Activated CD4-positive, alpha-beta T cell treated with anti-CD3 and anti-CD28 coated beads, Interleukin-2, amount 10 ng/mL, durations not matched to agents 7 days and 5 days (primary cell): ENCODE results near the gene APOE. TPM values are rescaled to one million over a fixed set of nuclear protein-coding genes. Genes with fewer than 3 reads are reported as not detected.
"Not testable (repeated sequence)": the region's sequence is repeated elsewhere in the genome, so short reads cannot be mapped to it uniquely, and the experiment has no call there.

Source experiments
- CTCF ChIA-PET: fragments of 350-600 bp; sonication (Branson Sonifier 250); formaldehyde crosslinking; loops from one replicate; lab custom pipeline; 2021; ENCODE audit warnings: antibody characterized with exemption; lab: Charles Lee
- POLR2A ChIA-PET: fragments of 350-600 bp; sonication (Branson Sonifier 250); formaldehyde crosslinking; loops from one replicate; lab custom pipeline; 2021; ENCODE audit warnings: antibody characterized with exemption; lab: Charles Lee
- DNase-seq: peaks from one replicate; pipeline ENCODE4 v3.0.0-alpha.2; 2020
- H3K27ac Mint-ChIP-seq: one replicate; pipeline ENCODE4 v1.8.0; 2021; ENCODE audit warnings: mild to moderate bottlenecking, moderate library complexity, mixed read lengths
- H3K27me3 Mint-ChIP-seq: one replicate; pipeline ENCODE4 v1.8.0; 2021; ENCODE audit warnings: mixed read lengths
- H3K36me3 Mint-ChIP-seq: one replicate; pipeline ENCODE4 v1.8.0; 2021; ENCODE audit warnings: low read depth, mixed read lengths
- H3K4me1 Mint-ChIP-seq: one replicate; pipeline ENCODE4 v1.8.0; 2021; ENCODE audit warnings: mixed read lengths
- H3K4me3 Mint-ChIP-seq: one replicate; pipeline ENCODE4 v1.8.0; 2021; ENCODE audit warnings: mild to moderate bottlenecking, moderate library complexity, mixed read lengths
- H3K9me3 Mint-ChIP-seq: one replicate; pipeline ENCODE4 v1.8.0; 2021; ENCODE audit warnings: mixed read lengths
- total RNA-seq, 2 experiments: library from RNA; stranded (reverse); gene quantifications; one replicate each; pipeline ENCODE4 v1.2.3, GENCODE V29; 2021

The APOE gene
- under 1 TPM; 0.45 to 0.75 TPM for total RNA-seq

- Mint-ChIP-seq H3K27ac (no peak within 1 kb of the TSS), H3K36me3 (peaks cover 7% of the 10 kb centered on the region), H3K4me3 (no peak within 1 kb of the TSS), H3K27me3 (peaks cover 20% of the 10 kb centered on the region), H3K4me1 (peaks cover 11% of the 10 kb centered on the region), H3K9me3 (no peaks in the 10 kb centered on the region)
- CTCF ChIA-PET, result interaction anchor here (1.0 to 1.8 kb wide), 3 partner anchors 48 to 156 kb away, joined by 3 to 5 read pairs (median 3); no protein-coding TSS in a partner anchor
- DNase-seq, result no peak
- POLR2A ChIA-PET, result interaction anchor here (0.7 kb wide), 1 partner anchor 27 kb away, joined by 3 read pairs; no protein-coding TSS in a partner anchor
Observed at GRCh38 chr19:44905437-44906160, at the start of gene APOE. TSS of gene APOE (plus strand) at chr19:44905796. CDS start at chr19:44906625, 829 bp downstream.

- H3K4me3 Mint-ChIP-seq, result no peak overlapping the region
- peaks cover 8% of the 10 kb centered on the region for H3K27me3 Mint-ChIP-seq
- no peak for DNase-seq
- H3K27ac Mint-ChIP-seq, result no peak overlapping the region
- H3K4me1 Mint-ChIP-seq, result peaks cover 4% of the 10 kb centered on the region
- CTCF ChIA-PET, result interaction anchor here (0.6 kb wide), 1 partner anchor 37 kb away, joined by 3 read pairs; no protein-coding TSS in a partner anchor
- H3K9me3 Mint-ChIP-seq, result no peaks in the 10 kb centered on the region
- no peaks in the 10 kb centered on the region for H3K36me3 Mint-ChIP-seq
- POLR2A ChIA-PET, result no interaction called here
Observed at GRCh38 chr19:44856421-44857083, 49.0 kb upstream of the APOE start.

- POLR2A ChIA-PET, result no interaction called here
- Mint-ChIP-seq H3K36me3 (no peaks in the 10 kb centered on the region), H3K27me3 (peaks cover 6% of the 10 kb centered on the region), H3K4me1 (peaks cover 4% of the 10 kb centered on the region), H3K4me3 (no peak overlapping the region), H3K9me3 (no peaks in the 10 kb centered on the region), H3K27ac (no peak overlapping the region)
- DNase-seq, result no peak
- CTCF ChIA-PET, result interaction anchor here (0.6 to 0.9 kb wide), 2 partner anchors 9 to 70 kb away, joined by 3 read pairs; no protein-coding TSS in a partner anchor
Observed at GRCh38 chr19:44857837-44858236, 47.8 kb upstream of the APOE start.

GRCh38 chr19:44861576-44861975 is 44.0 kb upstream of the APOE start:
- POLR2A ChIA-PET, H3K27ac Mint-ChIP-seq, H3K36me3 Mint-ChIP-seq, H3K4me3 Mint-ChIP-seq, CTCF ChIA-PET, H3K4me1 Mint-ChIP-seq, H3K27me3 Mint-ChIP-seq, DNase-seq, H3K9me3 Mint-ChIP-seq: not testable (repeated sequence)

GRCh38 chr19:44863990-44864389 is 41.6 kb upstream of the APOE start:
- Mint-ChIP-seq H3K27me3 (peaks cover 2% of the 10 kb centered on the region), H3K27ac (no peak overlapping the region), H3K4me3 (no peak overlapping the region), H3K36me3 (no peaks in the 10 kb centered on the region), H3K9me3 (no peaks in the 10 kb centered on the region), H3K4me1 (peaks cover 5% of the 10 kb centered on the region)
- no peak for DNase-seq
- ChIA-PET POLR2A (interaction anchor here (0.6 kb wide), 1 partner anchor 80 kb away, joined by 3 read pairs; no protein-coding TSS in a partner anchor), CTCF (no interaction called here)

- ChIA-PET CTCF (no interaction called here), POLR2A (no interaction called here)
- no peak overlapping the region for H3K4me3 Mint-ChIP-seq
- H3K4me1 Mint-ChIP-seq, result peaks cover 5% of the 10 kb centered on the region
- no peaks in the 10 kb centered on the region for H3K36me3 Mint-ChIP-seq
- H3K9me3 Mint-ChIP-seq, result no peaks in the 10 kb centered on the region
- H3K27me3 Mint-ChIP-seq, result peaks cover 2% of the 10 kb centered on the region
- no peak overlapping the region for H3K27ac Mint-ChIP-seq
- DNase-seq, result no peak
Observed at GRCh38 chr19:44865196-44865767, 40.3 kb upstream of the APOE start.

- CTCF ChIA-PET, result no interaction called here
- no peaks in the 10 kb centered on the region for H3K9me3 Mint-ChIP-seq
- no peak overlapping the region for H3K27ac Mint-ChIP-seq
- POLR2A ChIA-PET, result no interaction called here
- H3K4me1 Mint-ChIP-seq, result peaks cover 5% of the 10 kb centered on the region
- DNase-seq, result no peak
- no peaks in the 10 kb centered on the region for H3K27me3 Mint-ChIP-seq
- H3K36me3 Mint-ChIP-seq, result no peaks in the 10 kb centered on the region
- H3K4me3 Mint-ChIP-seq, result no peak overlapping the region
Observed at GRCh38 chr19:44866664-44867063, 38.9 kb upstream of the APOE start.

GRCh38 chr19:44867578-44867977 is 38.0 kb upstream of the APOE start:
- no peak overlapping the region for H3K27ac Mint-ChIP-seq
- no peaks in the 10 kb centered on the region for H3K27me3 Mint-ChIP-seq
- H3K9me3 Mint-ChIP-seq, result no peaks in the 10 kb centered on the region
- ChIA-PET POLR2A (no interaction called here), CTCF (no interaction called here)
- H3K4me1 Mint-ChIP-seq, result peaks cover 5% of the 10 kb centered on the region
- no peak overlapping the region for H3K4me3 Mint-ChIP-seq
- H3K36me3 Mint-ChIP-seq, result no peaks in the 10 kb centered on the region
- no peak for DNase-seq

GRCh38 chr19:44869733-44870470 is 35.7 kb upstream of the APOE start:
- Mint-ChIP-seq H3K4me3 (no peak overlapping the region), H3K36me3 (no peaks in the 10 kb centered on the region), H3K27me3 (no peaks in the 10 kb centered on the region), H3K27ac (no peak overlapping the region), H3K4me1 (peaks cover 5% of the 10 kb centered on the region), H3K9me3 (no peaks in the 10 kb centered on the region)
- POLR2A ChIA-PET, result interaction anchor here (0.6 kb wide), 1 partner anchor 194 kb away, joined by 3 read pairs; no protein-coding TSS in a partner anchor
- no peak for DNase-seq
- CTCF ChIA-PET, result no interaction called here

- DNase-seq, result no peak
- CTCF ChIA-PET, result no interaction called here
- no peaks in the 10 kb centered on the region for H3K27me3 Mint-ChIP-seq
- H3K27ac Mint-ChIP-seq, result no peak overlapping the region
- POLR2A ChIA-PET, result no interaction called here
- no peaks in the 10 kb centered on the region for H3K4me1 Mint-ChIP-seq
- H3K4me3 Mint-ChIP-seq, result no peak overlapping the region
- no peaks in the 10 kb centered on the region for H3K9me3 Mint-ChIP-seq
- H3K36me3 Mint-ChIP-seq, result no peaks in the 10 kb centered on the region
Observed at GRCh38 chr19:44871809-44872208, 33.8 kb upstream of the APOE start.

- Mint-ChIP-seq H3K4me3 (no peak overlapping the region), H3K36me3 (no peaks in the 10 kb centered on the region), H3K27ac (no peak overlapping the region), H3K27me3 (no peaks in the 10 kb centered on the region), H3K4me1 (peaks cover 4% of the 10 kb centered on the region), H3K9me3 (no peaks in the 10 kb centered on the region)
- CTCF ChIA-PET, result interaction anchor here (0.6 kb wide), 1 partner anchor 23 kb away, joined by 3 read pairs; no protein-coding TSS in a partner anchor
- no peak for DNase-seq
- POLR2A ChIA-PET, result no interaction called here
Observed at GRCh38 chr19:44872661-44873060, 32.9 kb upstream of the APOE start.

GRCh38 chr19:44874317-44874716 is 31.3 kb upstream of the APOE start:
- no peak overlapping the region for H3K27ac Mint-ChIP-seq
- no peak for DNase-seq
- no peaks in the 10 kb centered on the region for H3K9me3 Mint-ChIP-seq
- no peaks in the 10 kb centered on the region for H3K36me3 Mint-ChIP-seq
- no peak overlapping the region for H3K4me3 Mint-ChIP-seq
- no peaks in the 10 kb centered on the region for H3K27me3 Mint-ChIP-seq
- CTCF ChIA-PET, result interaction anchor here (1.6 kb wide), 1 partner anchor 11 kb away, joined by 3 read pairs; no protein-coding TSS in a partner anchor
- POLR2A ChIA-PET, result no interaction called here
- H3K4me1 Mint-ChIP-seq, result peaks cover 4% of the 10 kb centered on the region
